Activated gamma-delta T cell treated with anti-CD3 and anti-CD28 coated beads, Interleukin-2, amount 50 U/mL, for 16 hours (primary cell): ENCODE measurements around the gene FITM2.

ENCODE experiments used
- DNase-seq: peaks from one replicate; pipeline ENCODE4 v3.0.0-alpha.2; 2020; ENCODE audit warnings: low read depth

FITM2 gene

DNA sequence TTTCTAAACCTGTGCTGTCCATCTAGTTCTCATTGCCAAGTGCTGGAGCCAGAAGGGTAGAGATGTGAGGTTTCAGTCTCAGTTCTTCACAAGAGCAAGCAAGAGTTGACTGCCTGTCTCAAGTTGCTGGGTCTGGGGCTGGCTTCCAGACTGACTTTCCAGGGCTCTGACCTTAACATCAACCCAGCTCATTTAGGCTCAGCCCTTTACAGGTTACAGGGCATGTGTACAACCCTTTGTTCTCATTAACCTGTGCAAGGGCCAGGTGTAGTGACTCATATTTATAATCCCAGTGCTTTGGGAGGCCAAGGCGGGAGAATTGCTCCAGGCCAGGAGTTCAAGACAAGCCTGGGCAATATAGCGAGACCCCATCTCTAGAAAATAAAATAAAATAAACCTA lies 30.6 kb downstream of the FITM2 start:
- DNase-seq, result no peak

DNA sequence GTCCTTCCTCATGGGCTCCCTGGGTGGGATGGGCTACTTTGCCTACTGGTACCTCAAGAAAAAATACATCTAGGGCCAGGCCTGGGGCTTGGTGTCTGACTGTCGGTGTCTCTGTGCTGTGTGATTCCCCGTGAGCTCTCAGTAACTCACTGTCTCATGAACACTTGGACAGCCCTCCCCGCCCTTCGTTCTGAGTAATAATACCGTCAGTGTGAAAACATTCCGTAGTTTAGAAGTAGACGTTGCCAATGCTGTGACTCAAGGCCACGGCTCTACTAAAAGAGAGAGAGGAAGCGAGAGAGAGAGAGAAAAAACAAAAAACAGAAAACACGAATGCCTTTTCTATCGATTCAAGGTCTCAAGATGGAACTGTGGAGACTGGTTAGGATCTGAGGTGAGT lies 31.8 kb downstream of the FITM2 start:
- no peak for DNase-seq

DNA sequence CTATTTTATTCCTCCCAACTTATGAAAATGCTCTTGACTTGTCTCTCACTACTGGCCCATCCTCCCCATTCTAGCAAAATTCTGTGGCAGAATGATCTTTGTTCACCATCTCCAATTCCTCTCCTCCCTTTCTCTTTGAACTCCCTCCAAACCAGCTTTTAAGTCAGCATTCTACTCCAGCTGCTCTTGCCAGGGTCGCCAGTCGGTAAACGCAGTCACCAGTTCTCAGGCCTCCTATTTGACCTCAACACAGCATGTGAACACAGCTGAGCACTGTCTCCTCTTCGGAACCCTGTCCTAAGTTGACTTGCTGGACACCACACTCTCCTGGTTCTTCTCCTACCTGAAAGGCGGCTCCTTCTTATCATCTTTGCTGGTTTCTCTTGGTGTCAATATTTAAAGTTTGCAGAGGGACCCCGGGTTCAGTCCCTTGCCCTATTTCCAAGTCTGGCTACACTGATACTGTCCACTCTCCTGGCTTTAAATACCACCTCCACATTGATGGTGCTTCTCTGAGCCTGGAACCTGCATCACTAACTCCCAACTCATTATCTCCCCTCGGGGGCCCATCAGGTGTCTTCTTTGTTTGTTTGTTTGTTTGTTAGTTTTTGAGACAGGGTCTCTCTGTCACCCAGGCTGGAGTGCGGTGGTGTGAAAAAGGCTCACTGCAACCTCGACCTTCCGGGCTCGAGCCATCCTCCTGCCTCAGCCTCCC lies 36.5 kb downstream of the FITM2 start:
- no peak for DNase-seq

DNA sequence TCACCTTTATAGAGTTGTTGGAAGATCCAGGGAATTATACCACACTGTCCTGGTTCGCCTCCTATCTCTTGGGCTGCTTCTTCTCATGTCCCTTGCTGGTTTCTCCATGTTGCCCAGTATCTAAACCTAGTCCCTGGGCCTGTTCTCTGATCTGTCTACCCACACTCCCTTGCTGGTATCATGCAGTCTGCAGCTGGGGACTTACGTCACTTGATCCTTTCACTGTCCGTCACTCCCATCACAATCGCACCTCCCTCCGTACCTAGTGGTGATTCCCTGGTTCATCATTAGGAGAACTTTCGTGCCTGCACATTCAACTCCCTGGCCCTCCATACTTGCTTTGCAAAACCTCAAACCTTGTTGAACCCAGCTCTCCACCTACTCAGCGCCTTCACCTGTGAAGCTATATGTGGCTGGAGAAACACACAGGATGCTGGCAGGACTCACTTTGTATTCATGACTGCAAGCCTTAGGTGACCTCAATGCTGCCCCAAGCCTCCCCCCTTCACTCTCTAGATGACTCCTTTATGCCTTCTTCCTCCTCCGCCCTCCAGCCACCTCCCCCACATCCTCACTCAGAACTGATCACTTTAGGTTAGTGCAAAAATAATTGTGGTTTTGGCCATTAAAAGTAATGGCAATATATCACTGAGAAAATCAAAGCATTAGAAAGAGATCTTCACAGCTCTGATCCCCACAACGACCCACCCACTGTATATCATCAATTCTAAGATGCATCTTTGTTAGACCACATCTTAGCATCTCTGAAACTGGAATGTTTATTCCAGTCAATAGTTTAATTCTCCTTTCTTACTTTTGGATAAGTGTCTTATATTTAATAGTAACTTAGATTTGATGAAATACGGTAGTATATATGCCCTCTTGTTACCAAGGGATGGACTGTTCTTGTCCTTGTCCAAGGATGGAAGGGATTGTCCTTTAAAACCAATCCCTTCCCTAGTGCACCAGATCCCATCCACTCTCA lies 37.5 kb downstream of the FITM2 start:
- DNase-seq, result no peak

DNA sequence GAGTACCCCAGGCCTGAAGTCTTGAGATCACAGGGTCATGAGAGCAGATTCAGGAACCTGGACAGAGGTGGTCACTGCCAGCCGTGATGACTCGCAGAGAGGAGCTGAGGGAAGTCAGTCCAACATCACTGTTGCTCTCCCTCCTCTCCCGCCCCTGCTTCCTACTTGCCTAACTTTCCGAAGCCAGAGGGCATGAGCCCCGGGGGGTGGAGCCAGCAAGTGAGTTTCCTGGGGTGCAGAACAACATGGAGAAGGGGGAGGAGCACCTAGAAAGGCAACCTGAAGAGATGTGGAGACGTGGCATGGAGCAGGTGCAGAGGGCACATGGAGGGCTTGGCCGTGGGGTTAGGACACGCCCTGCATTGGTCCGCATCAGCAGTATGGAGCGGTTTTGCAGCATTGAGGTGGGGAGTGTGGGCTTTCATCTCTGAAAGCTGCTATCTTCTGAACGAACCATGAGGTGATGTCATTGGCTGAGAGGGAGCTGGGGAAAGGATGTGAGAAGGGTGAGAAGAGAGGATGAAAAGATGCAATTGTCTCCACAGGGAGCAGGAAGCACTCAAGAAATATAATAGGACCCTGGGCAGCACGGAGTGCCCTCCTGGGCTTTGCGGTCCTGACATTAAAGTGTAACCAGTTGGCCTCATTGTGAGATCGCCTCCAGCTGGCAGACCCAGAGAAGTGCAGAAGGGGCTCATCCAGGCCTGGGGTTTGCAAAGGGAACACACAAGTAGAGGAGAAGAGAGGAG lies 38.9 kb downstream of the FITM2 start:
- DNase-seq, result no peak

DNA sequence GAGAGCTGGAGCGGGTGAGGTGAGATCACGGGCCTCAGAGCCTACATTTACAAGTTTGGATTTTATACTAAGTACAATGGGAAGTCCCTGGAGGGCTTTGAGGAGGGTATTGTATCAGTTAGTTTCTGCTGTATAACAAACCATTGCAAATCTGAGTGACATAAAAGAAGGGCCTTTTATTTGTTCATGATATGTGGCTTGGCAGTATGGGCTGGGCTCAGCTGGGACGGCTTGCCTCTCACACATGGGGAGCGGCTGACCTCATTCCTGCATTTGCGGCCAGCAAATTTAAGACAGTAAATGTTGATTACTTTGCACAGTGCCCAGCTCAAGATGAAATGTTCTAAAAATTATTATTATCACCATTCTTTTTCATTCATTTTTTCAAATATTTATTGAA lies 42.2 kb downstream of the FITM2 start:
- no peak for DNase-seq

DNA sequence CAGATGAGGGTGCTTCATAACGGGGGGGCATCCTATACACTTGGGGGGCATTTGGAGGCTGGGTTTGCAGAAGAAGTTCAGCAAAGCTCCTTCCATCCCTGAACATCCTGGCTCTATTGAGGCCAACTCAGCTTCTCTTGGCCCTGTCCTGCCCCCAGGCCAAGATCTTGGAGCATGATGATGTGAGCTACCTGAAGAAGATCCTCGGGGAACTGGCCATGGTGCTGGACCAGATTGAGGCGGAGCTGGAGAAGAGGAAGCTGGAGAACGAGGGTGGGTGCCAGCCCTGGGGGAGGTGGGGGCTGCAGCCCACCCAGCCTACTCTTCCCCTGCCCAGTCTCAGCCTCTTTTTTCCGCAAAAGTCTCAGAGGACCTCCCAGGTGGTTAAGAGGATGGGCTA lies 46.7 kb downstream of the FITM2 start:
- no peak for DNase-seq

DNA sequence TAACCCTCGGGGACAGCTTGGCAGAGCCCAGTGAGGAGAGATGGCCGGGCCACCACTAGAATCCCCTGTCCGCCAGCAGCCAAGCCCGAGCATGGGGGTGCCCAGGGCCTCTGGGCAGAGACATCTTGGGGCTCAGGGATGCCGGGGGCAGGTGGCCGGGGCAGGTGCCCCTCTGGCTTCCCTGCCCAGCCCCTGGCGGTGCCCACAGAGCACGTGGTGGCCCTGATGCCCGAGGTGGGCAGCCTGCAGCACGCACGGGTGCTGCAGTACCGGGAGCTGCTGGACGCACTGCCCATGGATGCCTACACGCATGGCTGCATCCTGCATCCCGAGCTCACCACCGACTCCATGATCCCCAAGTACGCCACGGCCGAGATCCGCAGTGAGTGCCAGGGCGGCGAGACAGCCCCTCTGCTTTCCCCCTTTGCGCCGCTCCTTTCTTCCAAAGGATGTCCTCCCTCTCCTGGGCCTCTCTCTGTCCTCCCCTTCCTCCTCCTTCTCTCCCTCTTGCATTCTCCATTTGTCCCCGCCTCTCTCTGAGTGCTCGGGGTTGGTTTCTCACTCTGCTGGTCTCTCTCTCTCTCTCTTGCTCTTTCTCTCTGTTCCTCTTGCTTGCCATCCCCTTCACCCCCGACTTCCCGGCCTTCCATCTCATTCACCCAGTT lies 52.6 kb downstream of the FITM2 start:
- DNase-seq, result no peak

DNA sequence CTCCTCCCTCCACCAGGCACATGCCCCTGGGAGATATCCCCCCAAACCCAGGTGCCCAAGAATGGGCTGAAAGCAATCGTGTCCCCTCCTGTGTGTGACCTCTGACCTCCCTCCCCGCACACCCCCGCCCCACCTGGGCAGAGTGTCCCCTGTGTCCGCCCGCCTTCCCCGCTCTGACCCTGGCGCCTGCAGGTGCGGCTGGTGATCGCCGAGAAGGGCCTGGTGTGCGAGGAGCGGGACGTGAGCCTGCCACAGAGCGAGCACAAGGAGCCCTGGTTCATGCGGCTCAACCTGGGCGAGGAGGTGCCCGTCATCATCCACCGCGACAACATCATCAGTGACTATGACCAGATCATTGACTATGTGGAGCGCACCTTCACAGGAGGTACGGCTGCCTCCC lies 54.0 kb downstream of the FITM2 start:
- no peak for DNase-seq

DNA sequence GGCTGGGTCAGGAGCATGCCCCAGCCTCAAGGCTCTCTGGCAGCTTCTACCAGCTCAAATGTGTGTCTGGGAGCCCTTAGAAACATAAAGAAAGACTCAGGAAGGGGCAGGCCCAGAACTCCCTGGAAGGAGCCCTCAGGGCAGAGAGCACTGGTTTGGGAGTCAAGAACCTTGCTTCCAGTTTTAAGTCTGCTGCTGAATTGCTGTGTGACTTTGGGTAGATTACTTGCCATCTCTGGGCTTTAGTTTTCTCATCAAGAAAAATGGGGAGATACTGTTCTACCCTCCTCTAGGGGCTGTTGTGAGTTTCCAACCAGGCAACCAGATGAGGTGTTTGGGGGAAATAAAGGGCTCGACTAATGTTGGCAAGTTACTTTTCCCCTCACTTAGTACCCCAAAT lies 55.1 kb downstream of the FITM2 start:
- no peak for DNase-seq

DNA sequence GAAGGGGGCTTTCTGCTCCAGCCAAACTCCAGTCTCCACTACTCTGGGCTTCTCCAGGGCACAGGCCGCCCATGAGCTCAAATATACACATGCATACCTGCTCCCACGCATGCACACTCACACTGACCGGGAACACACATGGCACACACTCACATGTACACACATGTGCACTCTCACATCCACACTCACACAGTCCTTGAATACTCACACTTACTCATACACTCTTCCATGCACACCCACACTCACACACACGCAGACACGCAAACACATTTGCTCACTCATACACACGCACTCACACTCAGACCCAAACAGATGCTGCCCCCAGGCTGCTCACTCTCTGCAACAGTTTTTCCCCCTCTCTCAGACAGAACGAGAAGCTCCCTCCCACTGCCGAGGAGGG lies 56.9 kb downstream of the FITM2 start:
- DNase-seq, result no peak

DNA sequence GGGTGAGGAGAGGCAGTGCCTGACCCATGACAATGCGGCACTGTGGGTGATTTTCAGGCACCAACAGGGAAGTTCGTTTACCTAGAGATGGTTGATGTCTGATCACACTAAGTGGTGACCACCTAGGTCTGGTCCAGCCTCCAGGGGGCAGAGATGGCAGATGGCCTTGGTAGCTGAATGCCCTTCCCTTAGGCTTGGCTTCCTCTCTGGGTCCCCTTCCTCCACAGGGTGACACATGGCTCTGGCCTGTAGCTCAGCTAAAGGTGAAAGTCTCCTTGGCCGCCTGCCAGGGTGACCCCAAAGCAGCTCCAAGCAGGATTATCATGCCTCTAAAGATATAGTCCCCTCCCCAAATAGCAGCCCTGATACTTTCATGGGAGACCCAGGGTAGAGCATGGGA lies 57.5 kb downstream of the FITM2 start:
- no peak for DNase-seq
